ENCODE measurements around the gene KEAP1.

KEAP1 gene

DNA sequence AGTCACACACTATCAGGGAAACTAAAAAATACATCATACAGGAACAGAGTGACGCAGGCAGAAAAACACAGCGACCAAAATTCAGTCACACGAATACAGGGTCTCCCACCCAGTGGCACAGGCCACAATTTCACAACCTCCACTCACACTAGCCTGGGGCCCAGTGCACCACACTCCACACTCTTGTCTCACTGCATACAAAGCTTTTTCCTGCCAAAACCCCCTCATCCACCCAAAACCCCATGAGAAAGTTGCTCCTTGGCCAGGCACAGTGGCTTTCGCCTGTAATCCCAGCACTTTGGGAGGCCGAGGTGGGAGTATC, 12.9 kb upstream of the KEAP1 start:
- H3K4me1 Mint-ChIP-seq, result peaks cover 26% of the 10 kb centered on the region

DNA sequence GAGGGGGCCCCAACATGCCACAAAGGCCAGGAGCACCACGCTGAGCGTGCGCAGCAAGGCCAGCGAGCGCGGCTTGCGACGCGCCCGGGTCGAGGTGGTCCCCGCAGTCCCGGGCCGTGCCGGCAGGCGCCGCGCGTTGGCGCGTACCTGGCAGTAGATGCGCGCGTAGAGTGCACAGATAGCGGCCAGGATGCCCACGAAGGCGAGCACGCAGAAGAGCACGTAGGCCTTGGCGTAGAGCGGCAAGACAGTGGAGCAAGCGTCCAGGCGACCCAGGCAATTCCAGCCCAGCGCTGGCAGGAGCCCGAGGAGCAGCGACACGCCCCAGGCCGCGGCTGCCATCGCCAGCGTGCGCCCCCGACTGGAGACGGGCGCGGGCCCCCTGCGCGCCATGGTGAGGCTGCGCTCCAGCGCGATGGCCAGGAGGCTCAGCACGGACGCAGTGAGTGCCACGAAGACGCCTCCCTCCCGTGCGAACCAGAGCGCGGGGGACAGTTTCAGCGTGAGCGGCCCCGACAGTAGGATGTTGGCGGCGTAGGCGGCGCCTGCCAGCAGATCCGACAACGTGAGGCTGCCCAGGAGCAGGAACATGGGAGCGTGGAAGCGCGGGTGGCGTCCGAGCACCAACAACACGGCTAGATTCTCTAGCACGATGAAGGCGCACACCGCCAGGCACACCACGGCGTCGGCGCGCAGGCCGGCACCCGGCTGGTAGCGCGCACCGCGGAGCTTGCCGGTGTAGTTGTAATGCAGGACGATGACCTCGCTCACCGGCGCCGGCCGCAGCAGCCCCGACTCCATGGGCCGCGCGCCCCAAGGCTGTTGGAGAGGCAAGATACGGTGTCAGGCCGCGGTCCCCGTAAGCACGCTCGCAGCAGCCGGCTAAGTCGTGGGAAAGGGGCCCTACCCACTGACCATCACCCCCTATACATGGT, 11.3 kb upstream of the KEAP1 start:
- Mint-ChIP-seq H3K36me3 (ENCODE audit: low read depth) (peaks cover 3% of the 10 kb centered on the region), H3K4me3 (peak overlapping the region; percentile 47 to 66 (median 53)), H3K9me3 (no peaks in the 10 kb centered on the region), H3K27me3 (ENCODE audit: low read depth) (peaks cover 24% of the 10 kb centered on the region), H3K27ac (no peak overlapping the region), H3K4me1 (peaks cover 28% of the 10 kb centered on the region)
- TF ChIP-seq, protein P1, sequence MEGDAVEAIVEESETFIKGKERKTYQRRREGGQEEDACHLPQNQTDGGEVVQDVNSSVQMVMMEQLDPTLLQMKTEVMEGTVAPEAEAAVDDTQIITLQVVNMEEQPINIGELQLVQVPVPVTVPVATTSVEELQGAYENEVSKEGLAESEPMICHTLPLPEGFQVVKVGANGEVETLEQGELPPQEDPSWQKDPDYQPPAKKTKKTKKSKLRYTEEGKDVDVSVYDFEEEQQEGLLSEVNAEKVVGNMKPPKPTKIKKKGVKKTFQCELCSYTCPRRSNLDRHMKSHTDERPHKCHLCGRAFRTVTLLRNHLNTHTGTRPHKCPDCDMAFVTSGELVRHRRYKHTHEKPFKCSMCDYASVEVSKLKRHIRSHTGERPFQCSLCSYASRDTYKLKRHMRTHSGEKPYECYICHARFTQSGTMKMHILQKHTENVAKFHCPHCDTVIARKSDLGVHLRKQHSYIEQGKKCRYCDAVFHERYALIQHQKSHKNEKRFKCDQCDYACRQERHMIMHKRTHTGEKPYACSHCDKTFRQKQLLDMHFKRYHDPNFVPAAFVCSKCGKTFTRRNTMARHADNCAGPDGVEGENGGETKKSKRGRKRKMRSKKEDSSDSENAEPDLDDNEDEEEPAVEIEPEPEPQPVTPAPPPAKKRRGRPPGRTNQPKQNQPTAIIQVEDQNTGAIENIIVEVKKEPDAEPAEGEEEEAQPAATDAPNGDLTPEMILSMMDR (IDR thresholded peaks at IDR 0.05; ENCODE audit: unreplicated experiment in 3 of 3), result no peak

More for the DNA sequence above, 12.9 kb upstream of the KEAP1 start:
- peak overlapping the region in 1 of 3 experiments; percentile 0 for H3K27ac Mint-ChIP-seq
- no peaks in the 10 kb centered on the region for H3K9me3 Mint-ChIP-seq
- peaks cover 30% of the 10 kb centered on the region for H3K27me3 Mint-ChIP-seq (ENCODE audit: low read depth)
- peak overlapping the region; percentile 66 to 94 (median 89) for H3K4me3 Mint-ChIP-seq
- TF ChIP-seq, protein P1 (IDR thresholded peaks at IDR 0.05; ENCODE audit: unreplicated experiment in 3 of 3), result no peak
- peaks cover 3% of the 10 kb centered on the region for H3K36me3 Mint-ChIP-seq (ENCODE audit: low read depth)

- TF ChIP-seq, protein P1 (IDR thresholded peaks at IDR 0.05; ENCODE audit: unreplicated experiment in 3 of 3), result no peak
- H3K27me3 Mint-ChIP-seq (ENCODE audit: low read depth), result peaks cover 16% of the 10 kb centered on the region
- peaks cover 19% of the 10 kb centered on the region for H3K4me1 Mint-ChIP-seq
- no peak overlapping the region for H3K27ac Mint-ChIP-seq
- H3K9me3 Mint-ChIP-seq, result no peaks in the 10 kb centered on the region
- peaks cover 3% of the 10 kb centered on the region for H3K36me3 Mint-ChIP-seq (ENCODE audit: low read depth)
- no peak overlapping the region for H3K4me3 Mint-ChIP-seq
These were observed 10.1 kb upstream of the KEAP1 start for GRCh38 chr19:10513223-10513622.

DNA sequence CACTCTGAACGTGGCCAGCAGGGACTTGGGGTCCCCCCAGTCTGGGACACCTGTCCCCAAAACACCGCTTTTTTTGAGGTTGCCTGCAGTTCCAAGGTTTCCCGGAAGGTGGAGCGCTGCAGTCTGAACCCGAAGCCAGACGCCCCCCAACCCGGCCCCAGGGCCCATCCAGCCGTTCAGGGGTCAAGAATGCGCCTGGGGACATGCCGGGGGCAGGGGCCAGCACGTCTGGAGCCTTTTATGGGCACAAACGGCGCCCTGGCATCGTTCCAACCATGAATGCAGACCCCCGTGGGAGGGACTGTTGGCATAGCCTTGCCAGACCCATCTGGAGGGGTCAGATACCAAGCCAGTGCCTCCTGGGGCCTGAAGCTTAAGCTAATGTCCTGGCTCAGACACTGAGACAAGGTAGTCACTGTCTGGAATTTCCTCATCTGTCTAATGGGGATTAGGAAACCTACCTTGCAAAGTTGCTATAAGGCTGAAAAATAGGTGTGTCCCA, 7.2 kb upstream of the KEAP1 start:
- peaks cover 4% of the 10 kb centered on the region for H3K4me1 Mint-ChIP-seq

DNA sequence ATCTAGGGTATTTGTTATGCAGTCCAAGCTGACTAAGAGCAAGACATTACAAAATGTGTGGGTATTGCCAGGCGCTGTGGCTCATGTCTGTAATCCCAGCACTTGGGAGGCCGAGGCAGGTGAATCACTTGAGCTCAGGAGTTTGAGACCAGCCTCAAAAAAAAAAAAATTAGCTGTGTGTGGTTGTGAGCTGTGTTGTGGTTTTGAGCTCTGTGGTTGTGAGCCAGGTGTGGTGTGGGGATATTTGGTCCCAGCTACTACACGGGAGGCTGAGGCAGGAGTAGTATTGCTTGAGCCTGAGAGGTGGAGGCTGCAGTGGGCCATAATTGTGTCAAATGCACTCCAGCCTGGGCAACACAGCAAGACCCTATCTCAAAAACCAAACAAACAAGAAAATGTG, 5.6 kb upstream of the KEAP1 start:
- H3K27ac Mint-ChIP-seq, result no peak overlapping the region
- no peaks in the 10 kb centered on the region for H3K9me3 Mint-ChIP-seq
- H3K27me3 Mint-ChIP-seq (ENCODE audit: low read depth), result peaks cover 4% of the 10 kb centered on the region
- H3K4me1 Mint-ChIP-seq, result peaks cover 4% of the 10 kb centered on the region
- TF ChIP-seq, protein P1 (IDR thresholded peaks at IDR 0.05; ENCODE audit: unreplicated experiment in 3 of 3), result no peak
- no peak overlapping the region for H3K4me3 Mint-ChIP-seq
- peaks cover 3% of the 10 kb centered on the region for H3K36me3 Mint-ChIP-seq (ENCODE audit: low read depth)

More for the DNA sequence above, 7.2 kb upstream of the KEAP1 start:
- Mint-ChIP-seq H3K9me3 (no peaks in the 10 kb centered on the region), H3K4me3 (no peak overlapping the region), H3K27ac (no peak overlapping the region), H3K36me3 (ENCODE audit: low read depth) (peaks cover 3% of the 10 kb centered on the region), H3K27me3 (ENCODE audit: low read depth) (peaks cover 4% of the 10 kb centered on the region)
- TF ChIP-seq, protein P1 (IDR thresholded peaks at IDR 0.05; ENCODE audit: unreplicated experiment in 3 of 3), result peak; percentile 71 to 80 (median 78)

Data from nephron (organoid).